ENCODE data around the gene SEZ6L.

SEZ6L gene

DNA sequence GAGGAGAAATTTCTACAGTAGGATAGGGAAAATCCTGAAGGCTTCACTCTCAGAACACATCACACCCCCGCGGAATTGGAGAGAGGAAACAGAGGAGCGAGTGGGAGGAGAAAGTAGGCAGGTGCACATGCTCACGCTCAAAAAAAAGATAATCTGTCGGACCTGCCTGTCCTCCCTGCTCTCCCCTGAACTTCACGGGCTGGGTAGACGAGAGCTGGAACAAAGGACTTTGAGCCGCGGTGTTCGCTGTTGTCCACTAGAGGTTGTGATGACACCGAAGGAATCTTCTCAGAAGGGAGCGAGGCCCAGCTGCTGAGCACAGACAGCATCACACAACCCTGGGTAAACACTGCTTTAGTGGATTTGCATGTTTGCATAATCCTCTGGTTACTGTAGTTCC is 5.0 kb downstream of the SEZ6L start:
- no peak for DNase-seq (ENCODE audit: low read depth in 2 of 2)

DNA sequence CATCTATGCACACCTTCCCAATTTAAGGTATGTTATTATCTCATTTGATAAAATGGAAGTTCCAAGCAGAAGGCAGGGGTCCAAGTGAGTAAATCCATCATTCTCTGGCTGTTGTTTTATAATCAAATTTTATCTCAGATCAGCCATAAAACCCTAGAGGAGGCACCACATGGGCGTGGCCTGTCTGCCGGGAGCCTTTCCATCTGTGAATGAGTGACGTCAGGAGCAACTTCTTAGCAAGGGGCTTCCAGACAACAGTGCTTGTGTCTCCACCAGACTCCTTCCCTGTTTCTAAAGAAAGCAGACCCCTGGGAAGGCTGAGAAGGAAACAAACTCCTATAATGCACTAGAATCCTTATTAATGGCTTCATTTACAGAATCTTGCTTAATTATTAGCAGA is 13.5 kb downstream of the SEZ6L start:
- DNase-seq (ENCODE audit: low read depth in 2 of 2) = no peak

DNA sequence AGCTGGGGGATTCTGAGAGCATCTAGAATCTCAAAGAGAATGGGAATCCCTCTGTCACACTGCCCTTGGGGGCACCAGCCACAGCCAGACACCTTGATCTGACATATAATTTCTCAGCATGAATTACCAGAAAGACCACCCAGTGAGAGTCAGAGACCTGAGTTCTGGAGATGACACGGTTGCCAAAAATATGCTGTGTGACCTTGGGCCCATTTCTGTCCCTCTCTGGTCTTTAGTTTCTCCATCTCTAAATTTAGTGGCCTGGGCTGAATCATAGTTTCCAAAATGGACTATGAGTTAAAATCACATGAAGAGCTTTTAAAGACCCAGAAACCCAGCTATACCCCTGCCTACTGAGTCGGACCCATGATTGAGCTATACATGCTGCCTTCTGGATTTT is 15.9 kb downstream of the SEZ6L start:
- DNase-seq (ENCODE audit: low read depth in 2 of 2) = no peak

DNA sequence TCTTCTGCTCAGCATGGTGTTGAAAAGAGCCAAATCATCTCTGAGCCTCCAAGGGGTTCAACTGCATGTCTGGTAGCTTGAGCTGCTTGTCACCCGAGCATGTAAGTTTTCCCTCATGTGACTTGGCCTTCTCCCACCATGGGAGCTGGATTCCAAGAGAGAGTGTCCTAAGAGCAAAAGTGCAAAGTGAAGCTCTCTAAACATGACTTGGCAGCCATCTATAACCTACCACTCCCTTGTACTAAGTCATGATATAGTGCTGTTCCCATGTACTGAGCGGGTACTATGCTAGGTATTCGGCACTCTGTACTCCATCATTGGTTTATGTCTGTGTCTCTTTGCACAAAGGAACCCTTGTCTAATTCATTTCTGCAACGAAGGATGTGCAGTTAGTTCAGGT is 19.1 kb downstream of the SEZ6L start:
- no peak for DNase-seq (ENCODE audit: low read depth in 2 of 2)

DNA sequence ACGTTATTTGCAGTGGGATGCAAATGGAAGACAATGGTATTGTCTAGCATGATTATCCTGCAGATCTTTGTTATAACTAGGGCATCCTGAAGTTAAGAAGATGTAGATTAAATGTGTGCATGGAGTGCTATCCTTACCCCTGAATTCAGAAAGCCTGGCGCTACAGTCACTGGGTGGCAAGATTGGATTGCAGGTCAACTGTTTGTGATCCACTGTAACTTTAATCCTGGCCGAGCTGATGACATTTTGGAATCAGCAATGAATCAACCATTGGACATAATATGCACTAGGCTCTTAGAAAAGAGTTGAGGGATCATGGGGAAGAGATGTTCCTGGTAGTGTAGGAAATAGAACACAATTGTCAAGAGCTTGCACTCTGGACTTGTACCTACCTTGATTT is 25.1 kb downstream of the SEZ6L start:
- no peak for DNase-seq (ENCODE audit: low read depth in 2 of 2)

DNA sequence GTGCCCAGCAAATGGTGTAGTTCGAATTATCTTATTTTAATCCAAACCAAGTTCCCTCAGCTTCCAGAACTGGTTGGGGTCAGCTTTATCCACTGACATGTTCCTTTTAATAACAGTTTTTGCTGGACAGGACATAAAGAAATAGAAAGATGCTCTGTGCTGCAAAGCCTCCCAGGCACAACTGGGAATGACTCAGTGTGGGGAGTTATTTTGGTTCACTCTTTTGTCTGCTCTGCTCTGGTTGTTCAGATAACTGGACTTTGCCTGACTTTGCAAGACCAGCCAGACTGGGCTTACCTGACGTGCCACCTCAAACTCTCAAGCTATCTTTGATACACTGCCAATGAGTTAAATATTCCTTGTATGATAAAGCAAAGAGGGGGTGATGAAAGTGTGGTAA is 25.6 kb downstream of the SEZ6L start:
- DNase-seq (ENCODE audit: low read depth in 2 of 2) = no peak

DNA sequence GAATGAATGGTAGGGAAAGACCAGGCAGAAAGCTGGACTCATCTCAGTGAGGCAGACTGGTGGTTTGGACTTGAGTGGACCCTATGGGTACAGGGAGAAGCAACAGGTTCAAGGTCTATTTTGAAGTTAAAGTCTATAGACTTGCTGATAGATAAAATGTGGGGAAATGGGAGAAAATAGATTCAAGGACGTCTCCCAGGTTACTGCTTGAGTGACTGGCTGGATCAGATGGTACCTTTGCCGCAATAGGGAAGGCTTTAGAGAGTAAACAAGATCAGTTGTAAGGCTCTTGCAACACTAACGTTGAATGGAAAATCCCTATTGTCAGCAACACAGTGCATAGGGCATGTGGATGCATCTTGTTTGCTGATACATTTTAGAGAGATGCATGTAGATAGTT is 27.4 kb downstream of the SEZ6L start:
- no peak for DNase-seq (ENCODE audit: low read depth in 2 of 2)

DNA sequence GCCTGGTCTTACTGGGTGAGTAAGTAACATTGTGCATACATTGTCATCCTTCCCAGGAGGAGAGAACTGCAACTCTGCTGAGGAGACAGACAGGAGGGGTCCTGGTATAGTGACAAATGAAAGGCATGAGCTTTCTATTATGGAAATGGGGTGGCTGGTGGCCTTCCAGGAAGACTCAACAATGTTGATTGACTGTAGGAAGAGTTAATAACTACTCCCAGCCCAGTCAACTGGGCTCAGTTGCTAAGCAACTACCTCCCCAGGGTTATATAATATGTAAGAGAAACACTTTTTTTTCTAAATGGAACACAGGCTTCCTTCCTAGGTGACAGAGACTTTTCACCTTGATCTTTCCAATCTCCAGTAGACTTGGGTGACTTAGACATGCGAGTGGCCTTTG is 28.2 kb downstream of the SEZ6L start:
- DNase-seq (ENCODE audit: low read depth in 2 of 2) = no peak

DNA sequence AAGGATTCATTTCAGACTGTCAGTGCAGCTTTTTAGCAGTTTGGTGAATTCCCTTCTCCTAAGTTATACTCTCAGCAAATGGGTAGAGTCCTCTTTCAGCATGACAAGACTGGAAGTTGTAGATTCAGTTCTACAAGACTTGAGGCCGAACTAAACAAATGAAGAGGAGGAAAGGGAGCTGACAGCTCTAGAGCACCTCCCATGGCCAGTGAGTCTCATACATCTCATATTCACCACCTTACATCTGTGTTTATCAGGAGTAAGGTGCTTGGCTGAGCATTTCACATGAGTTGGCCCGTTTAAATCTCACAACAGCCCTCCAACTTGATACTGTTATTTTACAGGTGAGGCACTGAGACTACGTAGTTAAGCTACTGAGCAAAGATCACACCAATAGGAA is 30.4 kb downstream of the SEZ6L start:
- DNase-seq (ENCODE audit: low read depth in 2 of 2) = no peak

DNA sequence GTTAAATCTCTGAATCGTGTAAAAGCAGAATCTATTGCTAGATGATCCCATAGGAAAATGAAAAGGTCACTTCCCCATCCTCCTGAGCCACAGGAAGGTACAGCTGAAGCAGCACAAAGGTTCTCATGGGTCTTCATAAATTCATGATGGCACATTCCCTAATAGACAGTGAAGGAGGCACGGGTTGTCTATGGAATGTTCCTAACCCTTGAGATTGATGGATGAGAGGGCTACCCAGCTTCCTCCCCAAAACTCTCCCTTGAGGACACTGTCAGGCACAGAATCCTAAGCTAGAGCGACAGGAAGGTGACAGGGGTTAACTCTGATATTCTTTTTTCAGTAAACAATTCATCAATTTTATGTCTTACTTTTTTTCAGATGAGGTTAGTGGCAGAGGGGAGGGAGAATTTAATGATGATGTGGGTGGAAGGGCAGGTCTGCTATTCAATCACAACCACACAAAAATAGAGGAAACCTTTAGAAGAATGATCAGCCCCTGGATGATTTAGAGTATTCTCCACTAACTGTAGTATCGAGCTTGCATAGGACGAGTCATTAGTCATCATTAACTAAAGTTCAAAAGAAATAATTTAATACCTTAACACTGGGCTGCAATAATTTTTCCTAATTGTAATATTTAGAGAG is 33.1 kb downstream of the SEZ6L start:
- DNase-seq (ENCODE audit: low read depth in 2 of 2) = no peak

DNA sequence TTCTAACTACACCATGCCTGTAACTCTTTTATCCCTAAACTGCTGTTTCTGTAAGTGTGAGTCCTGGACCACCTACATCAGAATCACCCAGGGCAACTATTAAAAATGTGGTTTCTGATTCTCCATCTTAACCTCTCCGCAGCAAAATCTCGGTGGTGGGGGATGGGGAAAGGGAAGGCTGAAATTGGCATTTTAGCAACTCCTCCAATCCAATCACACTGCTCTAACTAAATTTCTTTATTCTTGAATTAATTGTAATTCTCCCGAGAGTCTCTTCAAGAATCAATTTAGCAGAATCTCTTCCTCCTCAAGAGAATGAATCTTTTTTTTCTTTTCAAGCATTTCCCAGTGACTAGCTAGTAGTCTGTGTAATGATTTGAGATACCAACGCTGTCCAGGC is 36.2 kb downstream of the SEZ6L start:
- DNase-seq (ENCODE audit: low read depth in 2 of 2) = no peak

DNA sequence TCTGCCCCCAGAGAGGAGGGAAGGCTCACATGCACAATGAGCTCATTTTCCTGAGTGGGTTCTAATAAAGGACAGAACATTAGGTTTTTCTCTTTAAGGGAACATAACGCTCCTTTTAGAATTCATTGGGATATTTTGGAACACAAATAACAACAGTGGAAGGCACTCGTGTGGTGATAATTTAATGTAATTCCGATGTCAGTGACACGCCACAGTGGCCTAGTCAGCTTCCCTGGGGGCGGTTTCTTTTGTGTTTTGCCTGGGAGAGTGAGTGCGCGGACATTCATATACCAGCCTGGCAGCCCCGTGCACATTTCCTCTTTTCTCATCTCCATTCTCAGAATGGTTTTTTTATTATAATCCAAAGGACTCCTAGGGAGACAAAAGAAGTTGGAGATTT is 41.1 kb downstream of the SEZ6L start:
- no peak for DNase-seq (ENCODE audit: low read depth in 2 of 2)

DNA sequence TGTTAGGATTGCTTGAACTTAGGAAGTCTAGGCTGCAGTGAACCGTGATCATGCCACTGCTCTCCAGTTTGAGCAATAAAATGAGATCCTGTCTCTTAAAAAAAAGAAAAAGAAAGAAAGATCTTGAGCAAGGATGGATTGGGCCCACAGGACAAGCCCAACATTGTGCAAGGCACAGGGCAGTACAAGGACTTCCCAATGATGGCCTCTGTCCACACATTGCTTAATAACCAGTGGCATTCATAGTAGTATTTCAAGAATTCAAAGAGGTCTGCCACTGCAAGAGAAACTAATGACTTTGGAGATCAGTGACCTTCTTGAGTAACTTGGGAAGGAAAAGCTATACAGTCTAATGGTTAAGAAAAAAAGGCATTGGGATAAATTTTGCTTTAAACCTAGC is 44.6 kb downstream of the SEZ6L start:
- no peak for DNase-seq (ENCODE audit: low read depth in 2 of 2)

DNA sequence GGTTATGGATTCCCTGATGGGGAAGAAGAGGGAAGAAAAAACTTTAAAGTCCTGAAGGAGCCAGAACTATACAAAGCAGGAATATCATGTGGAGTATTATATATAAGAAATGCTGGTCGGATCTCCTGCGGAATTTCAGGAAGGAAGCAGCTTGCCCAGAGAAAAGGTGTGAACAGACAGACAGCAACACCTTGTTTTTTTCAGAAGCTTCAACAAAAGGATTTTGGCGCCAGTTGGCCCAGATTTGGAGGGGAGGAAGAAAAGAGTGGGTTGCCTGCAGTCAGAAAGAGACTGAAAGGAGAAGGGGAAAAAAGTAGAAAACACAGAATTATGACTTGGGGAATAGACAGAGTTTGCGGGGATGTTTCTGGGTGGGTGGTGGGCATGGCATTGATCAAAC is 45.2 kb downstream of the SEZ6L start:
- no peak for DNase-seq (ENCODE audit: low read depth in 2 of 2)

DNA sequence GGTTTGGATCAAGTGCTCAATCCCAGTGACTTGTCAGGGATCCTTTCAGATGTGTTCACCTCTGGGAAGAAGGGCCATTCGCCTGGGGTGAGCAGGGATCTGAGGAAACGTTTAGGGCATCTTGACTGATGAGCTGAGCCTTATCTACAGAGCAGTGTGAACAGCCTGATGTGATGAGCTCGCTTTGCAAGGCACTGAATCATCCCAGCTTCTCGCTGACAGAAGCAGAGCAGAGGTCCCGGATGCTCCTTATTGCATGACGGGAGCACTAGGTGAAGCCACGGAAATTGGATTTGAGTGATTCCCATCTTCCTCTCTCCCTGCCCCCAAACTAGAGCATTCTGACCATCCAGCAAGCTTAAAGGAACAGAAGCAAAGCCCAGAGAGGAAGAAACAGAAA is 46.5 kb downstream of the SEZ6L start:
- no peak for DNase-seq (ENCODE audit: low read depth in 2 of 2)

DNA sequence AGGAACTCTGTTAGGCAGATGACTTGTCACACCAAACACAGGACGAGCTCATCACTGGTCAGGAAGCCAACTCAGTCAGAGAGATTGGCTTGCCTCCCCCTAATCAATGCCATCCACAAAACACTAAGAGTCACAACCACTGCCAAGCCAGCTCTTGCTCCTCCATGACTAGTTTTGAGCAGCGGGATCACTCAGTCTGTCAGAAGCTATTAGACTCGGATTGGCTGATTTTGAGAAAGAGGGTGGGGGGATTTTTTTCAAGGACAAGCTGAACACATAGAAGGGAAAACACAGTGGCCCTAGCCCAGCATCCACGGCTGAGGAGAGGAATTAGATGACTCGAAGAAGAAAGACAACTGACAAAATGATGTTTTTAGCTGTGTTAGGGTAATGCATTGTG is 55.9 kb downstream of the SEZ6L start:
- DNase-seq (ENCODE audit: low read depth in 2 of 2) = no peak

DNA sequence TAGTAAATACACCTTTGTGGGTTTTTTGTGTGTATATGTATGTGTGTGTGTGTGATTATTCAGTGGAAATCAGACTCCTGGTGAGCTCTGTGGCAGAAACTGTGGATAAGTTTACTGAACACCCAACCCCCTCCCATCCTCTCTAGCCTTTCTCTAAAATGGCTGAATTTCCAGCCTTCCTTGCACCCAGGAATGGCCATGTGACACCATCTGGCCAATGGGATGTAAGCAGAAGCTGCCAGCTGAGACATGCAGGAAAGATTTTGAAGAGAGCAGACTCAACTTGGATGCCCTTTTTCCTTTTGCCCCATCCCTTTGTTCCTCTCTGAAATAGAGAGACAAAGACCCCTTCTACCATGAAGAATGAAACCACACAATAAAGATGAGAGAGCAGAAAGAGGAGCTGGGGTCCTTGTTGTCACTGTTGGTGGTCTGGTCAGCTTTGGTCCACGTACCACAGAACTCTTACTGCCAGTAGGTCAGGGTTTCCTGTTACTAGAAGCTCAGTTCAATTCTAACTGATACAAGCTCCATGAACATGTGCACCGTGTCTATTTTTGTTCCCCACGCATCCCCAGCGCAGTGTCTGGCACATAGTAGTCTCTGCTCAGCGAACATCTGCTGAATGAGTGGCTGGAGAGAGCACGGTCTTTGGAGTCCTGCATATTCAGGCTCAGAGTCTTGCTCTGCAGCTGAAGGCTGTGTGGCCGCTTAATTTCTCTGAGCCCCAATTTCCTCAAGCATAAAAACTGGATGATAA is 57.5 kb downstream of the SEZ6L start:
- no peak for DNase-seq (ENCODE audit: low read depth in 2 of 2)

DNA sequence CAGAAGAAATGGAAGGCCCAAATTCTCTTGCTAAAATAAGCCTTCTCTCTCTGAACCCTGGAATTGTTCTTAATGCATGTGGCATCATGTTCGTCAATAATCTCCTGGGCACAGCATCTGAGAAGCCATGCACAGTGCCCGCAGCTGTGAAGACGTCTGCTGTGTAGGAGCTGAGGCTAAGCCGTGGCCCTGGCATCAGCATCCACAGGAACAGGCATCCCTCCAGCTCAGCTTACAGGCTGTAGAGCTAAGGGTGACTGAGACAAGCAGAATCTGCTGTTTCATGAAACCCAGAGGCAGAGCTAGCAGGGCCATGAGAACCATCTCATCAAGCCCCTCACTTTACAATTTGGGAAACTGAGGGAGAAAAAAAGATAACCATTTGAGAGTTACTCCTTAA is 60.6 kb downstream of the SEZ6L start:
- no peak for DNase-seq (ENCODE audit: low read depth in 2 of 2)

DNA sequence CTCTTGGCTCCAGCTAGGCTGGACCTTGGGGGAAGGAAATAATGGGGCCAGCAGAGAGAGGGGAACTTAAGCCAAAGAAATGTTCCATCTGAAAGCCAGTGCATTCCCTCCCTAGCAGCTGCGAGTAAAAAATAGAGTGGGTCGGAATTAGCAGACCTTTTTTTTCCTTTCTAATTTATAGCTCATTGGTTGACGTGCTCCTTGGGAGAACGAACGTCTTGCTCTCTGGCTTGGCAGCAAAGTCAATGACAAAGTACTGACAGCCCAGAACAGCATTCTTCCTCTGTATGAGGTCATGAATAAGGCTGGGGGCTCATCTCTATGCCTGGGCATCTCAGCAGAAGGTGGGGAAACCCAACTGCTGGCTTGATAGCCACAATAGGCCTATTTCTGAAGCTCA is 65.0 kb downstream of the SEZ6L start:
- no peak for DNase-seq (ENCODE audit: low read depth in 2 of 2)

DNA sequence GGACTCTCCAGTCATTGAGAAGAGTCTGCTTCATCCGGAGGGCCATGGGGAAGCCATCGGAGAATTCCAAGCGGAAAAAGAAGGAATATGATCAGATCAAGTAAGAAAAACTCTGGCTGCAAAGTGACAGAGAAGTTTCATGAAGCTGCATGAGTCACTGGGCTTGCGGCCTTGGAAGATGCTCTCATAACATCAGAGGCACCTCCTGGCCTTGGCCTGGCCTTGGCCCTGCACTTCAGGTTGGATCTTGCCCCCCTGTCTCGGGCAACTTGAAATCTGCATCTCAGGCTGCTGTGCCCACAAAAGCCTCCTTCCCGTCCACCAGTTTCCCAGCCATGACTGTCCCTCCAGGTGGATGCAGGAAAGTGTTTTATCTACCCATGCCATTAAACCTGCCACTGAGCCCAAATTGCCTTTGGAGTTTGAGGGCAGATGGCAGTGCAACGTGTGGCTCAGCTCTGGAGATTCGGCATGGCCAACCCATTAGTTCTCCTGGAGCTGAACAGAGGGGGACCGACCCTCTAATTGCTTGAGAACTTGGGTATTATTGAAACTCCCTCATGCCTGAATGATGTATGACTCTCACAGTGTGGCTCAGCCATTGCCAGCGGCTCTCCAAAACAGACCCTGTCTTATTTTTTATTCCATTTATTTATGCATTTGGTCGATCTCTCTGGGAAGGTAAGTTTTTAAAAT is 66.7 kb downstream of the SEZ6L start:
- no peak for DNase-seq (ENCODE audit: low read depth in 2 of 2)

DNA sequence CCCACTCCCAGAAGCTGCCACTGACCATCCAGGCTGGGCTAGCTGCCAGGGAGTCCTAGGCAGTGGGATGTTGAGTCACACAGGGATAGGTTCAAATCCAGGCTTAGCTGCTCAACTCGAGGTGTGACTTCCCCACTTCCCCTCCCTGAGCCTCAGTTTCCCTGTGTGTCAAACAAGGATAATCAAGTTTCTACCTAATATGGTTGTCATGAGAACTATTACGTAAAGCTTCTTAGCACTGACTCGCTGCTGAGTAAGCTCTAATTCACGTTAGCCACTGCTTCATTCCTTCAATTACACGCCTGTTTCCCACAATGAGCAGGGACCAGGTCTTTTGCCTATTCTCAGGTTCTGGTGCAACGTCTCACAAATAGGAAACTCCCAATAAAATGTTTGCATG is 67.7 kb downstream of the SEZ6L start:
- DNase-seq (ENCODE audit: low read depth in 2 of 2) = no peak

DNA sequence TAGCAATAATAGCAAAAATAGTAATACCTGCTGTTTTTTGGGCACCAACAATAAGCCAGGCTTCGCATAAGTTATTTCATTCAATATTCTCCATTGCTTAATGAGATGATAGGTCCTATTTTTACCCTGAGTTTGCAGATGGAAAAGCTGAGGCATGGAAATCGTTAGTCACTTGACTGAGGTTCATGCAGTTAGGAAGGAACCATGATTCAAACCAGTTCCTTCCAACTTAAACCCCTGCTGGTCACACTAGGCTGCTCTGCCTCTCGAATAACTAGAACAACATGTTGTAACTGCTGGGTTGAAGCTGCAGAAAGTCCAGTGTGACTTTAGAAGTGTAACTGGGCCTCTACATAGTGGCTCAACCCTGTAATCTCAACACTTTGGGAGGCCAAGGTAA is 69.3 kb downstream of the SEZ6L start:
- no peak for DNase-seq (ENCODE audit: low read depth in 2 of 2)

DNA sequence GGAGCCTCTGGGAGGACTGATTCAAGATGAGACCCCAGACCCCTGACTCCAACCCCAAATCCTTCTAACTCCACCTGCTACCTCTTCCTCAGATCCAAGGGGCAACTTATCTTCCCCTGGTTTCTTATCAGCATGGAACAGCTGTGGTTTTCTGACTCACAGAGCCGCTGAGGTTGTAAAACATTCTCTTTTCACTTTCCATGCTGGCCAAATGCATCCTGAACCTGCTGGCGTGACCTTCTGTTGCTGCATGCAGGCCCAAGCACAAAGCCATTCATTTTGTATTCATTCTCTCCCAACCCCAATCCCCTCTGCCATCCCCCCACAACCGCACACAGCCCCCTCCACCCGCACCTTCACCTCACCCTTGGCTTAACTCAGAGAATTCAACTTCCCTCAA is 70.3 kb downstream of the SEZ6L start:
- no peak for DNase-seq (ENCODE audit: low read depth in 2 of 2)
